T-helper 1 cell treated with Interleukin-12 subunit alpha and Interleukin-12 subunit beta and Interleukin-4 antibody, amounts not matched to agents 30 ng/mL and 1 ng/mL, for 36 hours (primary cell): ENCODE measurements around the gene SIK1. TPM values are rescaled to one million over a fixed set of nuclear protein-coding genes. Genes with fewer than 3 reads are reported as not detected.

ENCODE experiments used
- intact Hi-C: fragments of 100-400 bp; cut with micrococcal nuclease; formaldehyde crosslinking; loops from one replicate; pipeline ENCODE4 v1.15.1; 2024
- total RNA-seq: library from RNA; stranded (reverse); gene quantifications from 2 replicates; pipeline ENCODE4 v1.2.3, GENCODE V29; 2022

Gene SIK1
- total RNA-seq, 1 donor from 2014 or later = 7.4 TPM

DNA sequence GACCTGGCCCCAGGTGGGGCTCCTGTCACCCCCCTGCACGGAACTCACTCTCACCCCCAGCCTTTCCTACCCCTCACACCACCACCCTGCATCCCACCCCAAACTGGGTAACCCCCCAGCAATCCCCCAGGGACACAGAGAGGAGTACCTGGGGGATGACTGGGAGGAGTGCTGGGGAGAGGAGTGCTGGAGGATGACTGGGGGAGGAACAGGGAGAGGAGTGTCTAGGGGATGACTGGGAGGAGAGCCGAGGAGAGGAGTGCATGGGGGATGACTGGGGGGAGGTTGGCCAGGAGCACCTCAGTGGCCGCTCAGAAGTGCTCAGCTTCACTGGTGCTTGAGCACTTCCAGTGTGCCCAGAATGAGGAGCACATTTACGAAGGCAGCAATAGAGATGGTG lies 59.1 kb downstream of the SIK1 start:
- intact Hi-C loops = no loop called here

- intact Hi-C loops = no loop called here
These were observed 59.6 kb downstream of the SIK1 start for GRCh38 chr21:43367296-43367695.

DNA sequence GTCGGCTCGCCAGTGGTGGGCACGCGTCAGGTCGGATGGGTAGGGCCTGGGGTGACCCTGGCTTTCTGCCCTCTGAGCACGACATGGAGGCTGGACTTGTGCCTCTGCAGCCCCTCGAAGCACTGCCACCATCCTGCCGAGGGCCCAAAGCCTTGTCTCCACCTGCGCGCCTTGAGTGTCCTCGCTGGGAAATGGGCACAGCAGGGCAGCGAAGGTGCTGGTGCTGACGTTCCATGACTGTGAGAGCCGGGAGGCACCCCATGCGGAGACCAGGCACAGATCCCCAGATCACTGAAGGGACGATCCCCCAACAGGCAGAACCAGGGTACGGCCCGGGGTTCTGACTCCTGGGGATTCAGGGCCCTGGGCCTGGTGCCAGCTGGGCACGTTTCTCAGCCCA lies 60.3 kb downstream of the SIK1 start:
- intact Hi-C loops = no loop called here

GRCh38 chr21:43365611-43366426 lies 61.1 kb downstream of the SIK1 start:
- intact Hi-C loops = no loop called here

- intact Hi-C loops = no loop called here
These were observed 62.0 kb downstream of the SIK1 start for GRCh38 chr21:43364851-43365424.

Other genes with a start within 250 kb of the SIK1 start
- 0.44 and 0.71 TPM in 2 replicates for gene HSF2BP, start 232.4 kb upstream of the SIK1 start, total RNA-seq
- gene RRP1B, start 232.4 kb upstream of the SIK1 start, total RNA-seq = 45.6 and 47.6 TPM in 2 replicates